NCI-H2227 treated with DMSO at 0.1 percent for 48 hours (cell line): ENCODE results near the gene RASL10B.

Experiments
- DNase-seq: peaks from one replicate; lab custom pipeline; 2025; lab: John Stamatoyannopoulos, UW

Gene RASL10B

GRCh38 chr17:35717475-35717874, 14.0 kb upstream of the RASL10B start:
- DNase-seq, result no peak

- no peak for DNase-seq
Observed at GRCh38 chr17:35723735-35724134, 7.7 kb upstream of the RASL10B start.

- DNase-seq, result no peak
Observed at GRCh38 chr17:35725058-35725457, 6.4 kb upstream of the RASL10B start.

GRCh38 chr17:35725802-35726126, 5.7 kb upstream of the RASL10B start:
- DNase-seq, result no peak

- no peak for DNase-seq
Observed at GRCh38 chr17:35726127-35726952, 5.1 kb upstream of the RASL10B start.

GRCh38 chr17:35726953-35727460, 4.4 kb upstream of the RASL10B start:
- DNase-seq, result no peak

- no peak for DNase-seq
Observed at GRCh38 chr17:35727635-35728034, 3.8 kb upstream of the RASL10B start.

GRCh38 chr17:35728551-35728950, 2.9 kb upstream of the RASL10B start:
- no peak for DNase-seq

- no peak for DNase-seq
Observed at GRCh38 chr17:35729405-35729833, 2.0 kb upstream of the RASL10B start.

- no peak for DNase-seq
Observed at GRCh38 chr17:35730400-35731005, 936 bp upstream of the RASL10B start.

GRCh38 chr17:35731917-35732805, 722 bp downstream of the RASL10B start:
- DNase-seq, result no peak

GRCh38 chr17:35732806-35733136, 1.3 kb downstream of the RASL10B start:
- no peak for DNase-seq

- DNase-seq, result no peak
Observed at GRCh38 chr17:35733366-35733765, 1.9 kb downstream of the RASL10B start.

- no peak for DNase-seq
Observed at GRCh38 chr17:35734396-35734795, 3.0 kb downstream of the RASL10B start.

- no peak for DNase-seq
Observed at GRCh38 chr17:35735036-35735805, 3.8 kb downstream of the RASL10B start.

- no peak for DNase-seq
Observed at GRCh38 chr17:35736236-35736635, 4.8 kb downstream of the RASL10B start.

- DNase-seq, result no peak
Observed at GRCh38 chr17:35738519-35739133, 7.2 kb downstream of the RASL10B start.

- no peak for DNase-seq
Observed at GRCh38 chr17:35740216-35740615, 8.8 kb downstream of the RASL10B start.

- no peak for DNase-seq
Observed at GRCh38 chr17:35740997-35741931, 9.8 kb downstream of the RASL10B start.

- no peak for DNase-seq
Observed at GRCh38 chr17:35742496-35742895, 11.1 kb downstream of the RASL10B start.
